Neuronal stem cell (in vitro differentiated cells): ENCODE data around the gene GRM4.

Source experiments
- DNase-seq: peaks from one replicate; pipeline ENCODE4 v3.0.0-alpha.2; 2013; ENCODE audit warnings: low spot score
- H2AFZ ChIP-seq: one replicate; pipeline ENCODE4 v1.6.1; 2013; ENCODE audit warnings: mild to moderate bottlenecking, low read length, inconsistent platforms
- H2AK5ac ChIP-seq: 2 replicates; pipeline ENCODE4 v1.6.1; 2013; ENCODE audit warnings: low read depth, mild to moderate bottlenecking, inconsistent platforms, low read length, moderate library complexity, mixed read lengths
- H2BK120ac ChIP-seq: 2 replicates; pipeline ENCODE4 v1.6.1; 2013; ENCODE audit warnings: low read depth, mild to moderate bottlenecking, inconsistent platforms, low read length, moderate library complexity, mixed read lengths
- H2BK12ac ChIP-seq: one replicate; pipeline ENCODE4 v1.6.1; 2013; ENCODE audit warnings: low read length, inconsistent platforms
- H2BK15ac ChIP-seq: 2 replicates; pipeline ENCODE4 v1.6.1; 2013; ENCODE audit warnings: mild to moderate bottlenecking, low read length, inconsistent platforms, mixed read lengths
- H2BK5ac ChIP-seq: one replicate; pipeline ENCODE4 v1.6.1; 2013; ENCODE audit warnings: inconsistent platforms, mild to moderate bottlenecking, low read length, moderate library complexity
- H3K14ac ChIP-seq: one replicate; pipeline ENCODE4 v1.6.1; 2013; ENCODE audit warnings: low read length, inconsistent platforms
- H3K18ac ChIP-seq: 2 replicates; pipeline ENCODE4 v1.6.1; 2013; ENCODE audit warnings: low read length, inconsistent platforms
- H3K23ac ChIP-seq: 2 replicates; pipeline ENCODE4 v1.6.1; 2013; ENCODE audit warnings: low read depth, mild to moderate bottlenecking, mixed read lengths, low read length, inconsistent platforms; ENCODE audit not compliant: poor library complexity
- H3K27ac ChIP-seq: replicated peaks from 3 replicates; pipeline ENCODE4 v1.5.1; 2013; ENCODE audit warnings: low read length, inconsistent platforms
- H3K27me3 ChIP-seq, 3 experiments: 2 replicates each; pipeline ENCODE4 v1.6.1; 2013; ENCODE audit warnings: low read length in 3 of 3, mild to moderate bottlenecking in 2 of 3, inconsistent platforms in 1 of 3, low read depth in 1 of 3, mixed read lengths in 1 of 3, moderate library complexity in 1 of 3; ENCODE audit not compliant: control insufficient read depth in 3 of 3, insufficient read depth in 3 of 3
- H3K36me3 ChIP-seq, 2 donors: replicated peaks in 1 of 2; 2 replicates each; pipeline ENCODE4 v1.6.1; 2013; ENCODE audit warnings: low read length in 2 of 2; ENCODE audit not compliant: control insufficient read depth in 2 of 2, insufficient read depth in 2 of 2
- H3K4ac ChIP-seq: 2 replicates; pipeline ENCODE4 v1.6.1; 2013; ENCODE audit warnings: inconsistent platforms, mild to moderate bottlenecking, low read length, moderate library complexity
- H3K4me1 ChIP-seq, 2 donors: 1 replicate in 1 of 2; 2 replicates in 1 of 2; pipeline ENCODE4 v1.6.1; 2013; ENCODE audit warnings: low read length in 2 of 2, low read depth in 1 of 2; ENCODE audit not compliant: control insufficient read depth in 2 of 2, insufficient read depth in 1 of 2
- H3K4me2 ChIP-seq: one replicate; pipeline ENCODE4 v1.6.1; 2013; ENCODE audit warnings: mild to moderate bottlenecking, low read length, inconsistent platforms; ENCODE audit not compliant: insufficient read depth, poor library complexity, severe bottlenecking
- H3K4me3 ChIP-seq, 2 donors: 2 replicates each; pipeline ENCODE4 v1.5.1; 2013; ENCODE audit warnings: low read length in 2 of 2, mild to moderate bottlenecking in 2 of 2, inconsistent platforms in 1 of 2, moderate library complexity in 1 of 2
- H3K79me1 ChIP-seq: one replicate; pipeline ENCODE4 v1.6.1; 2013; ENCODE audit warnings: low read depth, mild to moderate bottlenecking, inconsistent platforms, low read length, moderate library complexity
- H3K9ac ChIP-seq: one replicate; pipeline ENCODE4 v1.6.1; 2013; ENCODE audit warnings: mild to moderate bottlenecking, low read depth, low read length, inconsistent platforms; ENCODE audit not compliant: poor library complexity
- H3K9me3 ChIP-seq, 2 donors: replicated peaks in 1 of 2; 2 replicates each; pipeline versions ENCODE3 to v1.6.1; 2013; ENCODE audit warnings: low read length in 2 of 2, mild to moderate bottlenecking in 2 of 2, inconsistent platforms in 1 of 2, low read depth in 1 of 2, mixed read lengths in 1 of 2, moderate library complexity in 1 of 2; ENCODE audit not compliant: control insufficient read depth in 2 of 2, insufficient read depth in 1 of 2
- H4K8ac ChIP-seq: one replicate; pipeline ENCODE4 v1.6.1; 2013; ENCODE audit warnings: low read depth, mild to moderate bottlenecking, inconsistent platforms, low read length, moderate library complexity
- H4K91ac ChIP-seq: one replicate; pipeline ENCODE4 v1.6.1; 2013; ENCODE audit warnings: low read length, low read depth, mild to moderate bottlenecking, inconsistent platforms; ENCODE audit not compliant: poor library complexity
- WGBS, 2 donors: extraction: QIAGEN DNeasy Blood & Tissue Kit; methylation state at CpG; one replicate each; pipeline ENCODE4 v1.1.7; 2013; ENCODE audit warnings: missing lambda C conversion rate in 2 of 2, mixed read lengths in 1 of 2; ENCODE audit not compliant: insufficient read length in 2 of 2, insufficient replicate concordance in 1 of 2; ENCODE audit errors: extremely low coverage in 2 of 2; 5-methylcytosine and 5-hydroxymethylcytosine counted together

The GRM4 gene

GRCh38 chr6:34098045-34098936 is 47.6 kb downstream of the GRM4 start:
- H3K27ac ChIP-seq: no peak overlapping the region
- no CpG with 5 or more reads among the region's 8 CpGs for WGBS, 2 donors
- no peak for DNase-seq

GRCh38 chr6:34096814-34097213 is 49.1 kb downstream of the GRM4 start:
- no peaks in the 10 kb centered on the region for H3K36me3 ChIP-seq
- peak overlapping the region; percentile 9 for H4K91ac ChIP-seq
- no peak overlapping the region for H3K18ac ChIP-seq
- no peak overlapping the region for H3K4me2 ChIP-seq
- H2BK120ac ChIP-seq: no peak overlapping the region
- no peak overlapping the region for H2BK5ac ChIP-seq
- no peak for DNase-seq
- H3K4me3 ChIP-seq: no peak overlapping the region
- no peak overlapping the region for H2BK15ac ChIP-seq
- no peaks in the 10 kb centered on the region for H3K9me3 ChIP-seq
- peaks cover 0 to 7% of the 10 kb centered on the region in 2 donors for H3K4me1 ChIP-seq
- peak overlapping the region; percentile 20 for H2AK5ac ChIP-seq
- H4K8ac ChIP-seq: no peak overlapping the region
- peak overlapping the region; percentile 7 for H3K9ac ChIP-seq
- peak overlapping the region; percentile 2 for H3K23ac ChIP-seq
- H3K27ac ChIP-seq: no peak overlapping the region
- no peak overlapping the region for H3K14ac ChIP-seq
- peaks cover 0 to 24% (median 0%) of the 10 kb centered on the region in 3 experiments for H3K27me3 ChIP-seq
- H3K4ac ChIP-seq: no peak overlapping the region
- no peak overlapping the region for H2AFZ ChIP-seq
- no peaks in the 10 kb centered on the region for H3K79me1 ChIP-seq
- no CpG with 5 or more reads among the region's 8 CpGs for WGBS, 2 donors
- H2BK12ac ChIP-seq: no peak overlapping the region

More at GRCh38 chr6:34098045-34098936, 47.6 kb downstream of the GRM4 start:
- no peak overlapping the region for H2BK120ac ChIP-seq
- H2BK15ac ChIP-seq: no peak overlapping the region
- H2BK5ac ChIP-seq: no peak overlapping the region
- H2BK12ac ChIP-seq: no peak overlapping the region
- peak overlapping the region; percentile 26 for H4K8ac ChIP-seq
- H3K9ac ChIP-seq: no peak overlapping the region
- H3K14ac ChIP-seq: no peak overlapping the region
- no peak overlapping the region for H2AFZ ChIP-seq
- H3K9me3 ChIP-seq: peaks cover 0 to 2% of the 10 kb centered on the region in 2 donors
- H3K23ac ChIP-seq: no peak overlapping the region
- no peak overlapping the region for H3K4me2 ChIP-seq
- H3K4me3 ChIP-seq: no peak overlapping the region
- peaks cover 0 to 27% (median 0%) of the 10 kb centered on the region in 3 experiments for H3K27me3 ChIP-seq
- H3K79me1 ChIP-seq: no peaks in the 10 kb centered on the region
- H4K91ac ChIP-seq: no peak overlapping the region
- no peak overlapping the region for H3K4ac ChIP-seq
- H3K36me3 ChIP-seq: no peaks in the 10 kb centered on the region
- H3K18ac ChIP-seq: peak overlapping the region; percentile 9
- H3K4me1 ChIP-seq: peaks cover 0 to 7% of the 10 kb centered on the region in 2 donors
- H2AK5ac ChIP-seq: peak overlapping the region; percentile 22

DNA sequence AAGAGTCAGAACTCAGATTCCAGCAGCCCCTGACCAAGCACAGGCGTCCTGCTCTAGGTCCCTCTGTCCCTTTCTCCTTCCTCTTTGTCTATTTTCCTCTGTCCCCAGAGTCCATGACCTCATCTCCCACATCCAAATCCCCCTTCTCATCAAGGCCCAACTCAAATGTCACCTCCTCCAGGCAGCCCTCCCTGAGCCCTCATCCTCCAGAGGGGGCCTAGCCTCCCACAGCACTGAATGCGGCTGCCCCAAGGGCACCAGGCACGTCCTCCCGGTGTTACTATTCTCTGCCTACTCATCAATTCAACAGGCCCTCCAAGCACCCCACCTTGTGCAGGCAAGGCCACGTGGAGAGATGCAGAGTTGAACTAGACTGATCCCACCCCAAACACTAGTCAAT is 49.7 kb downstream of the GRM4 start:
- no peaks in the 10 kb centered on the region for H3K9me3 ChIP-seq
- H4K91ac ChIP-seq: no peak overlapping the region
- H2BK12ac ChIP-seq: no peak overlapping the region
- DNase-seq: no peak
- no peak overlapping the region for H4K8ac ChIP-seq
- H3K9ac ChIP-seq: peak overlapping the region; percentile 7
- peak overlapping the region; percentile 35 for H3K23ac ChIP-seq
- peak overlapping the region; percentile 38 for H3K18ac ChIP-seq
- H2BK120ac ChIP-seq: peak overlapping the region; percentile 25
- H3K79me1 ChIP-seq: no peaks in the 10 kb centered on the region
- H3K36me3 ChIP-seq: no peaks in the 10 kb centered on the region
- peak overlapping the region; percentile 33 for H2AK5ac ChIP-seq
- H3K4me3 ChIP-seq: no peak overlapping the region
- H3K14ac ChIP-seq: no peak overlapping the region
- no peak overlapping the region for H2BK5ac ChIP-seq
- H3K4me1 ChIP-seq: peaks cover 0 to 7% of the 10 kb centered on the region in 2 donors
- H3K27me3 ChIP-seq: peaks cover 0 to 21% (median 0%) of the 10 kb centered on the region in 3 experiments
- H3K4me2 ChIP-seq: no peak overlapping the region
- H3K27ac ChIP-seq: no peak overlapping the region
- no peak overlapping the region for H2AFZ ChIP-seq
- peak overlapping the region; percentile 11 for H2BK15ac ChIP-seq
- no peak overlapping the region for H3K4ac ChIP-seq
- whole genome bisulfite sequencing, 2 donors: no CpG with 5 or more reads among the region's 5 CpGs

DNA sequence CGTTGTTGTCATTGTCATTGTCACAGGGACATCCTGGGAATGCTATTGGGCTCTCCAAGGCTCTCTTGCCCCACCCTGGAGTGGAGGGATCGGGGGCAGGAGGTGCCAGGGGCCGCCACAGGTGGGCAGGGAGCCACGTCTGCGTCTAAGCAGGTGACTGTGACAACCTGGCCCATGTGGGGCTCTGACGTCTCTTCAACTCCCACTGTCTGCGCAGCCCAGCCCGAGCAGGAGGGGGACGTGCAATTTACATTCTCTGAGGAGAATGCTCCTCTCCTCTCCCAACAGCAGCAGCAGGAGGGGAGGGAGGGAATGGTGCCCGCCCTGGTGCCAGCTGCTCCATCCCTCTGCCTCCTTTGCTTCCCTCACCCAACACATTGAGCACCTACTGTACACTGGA is 50.1 kb downstream of the GRM4 start:
- peak overlapping the region; percentile 1 for H3K14ac ChIP-seq
- H3K4me3 ChIP-seq: no peak overlapping the region
- H3K18ac ChIP-seq: peak overlapping the region; percentile 38
- H3K23ac ChIP-seq: peak overlapping the region; percentile 35
- no peak overlapping the region for H4K8ac ChIP-seq
- H4K91ac ChIP-seq: no peak overlapping the region
- no peaks in the 10 kb centered on the region for H3K79me1 ChIP-seq
- no peak overlapping the region for H2BK12ac ChIP-seq
- H2BK120ac ChIP-seq: peak overlapping the region; percentile 25
- no peak overlapping the region for H3K9ac ChIP-seq
- H2BK5ac ChIP-seq: no peak overlapping the region
- no peak overlapping the region for H2BK15ac ChIP-seq
- H3K27ac ChIP-seq: no peak overlapping the region
- no peak overlapping the region for H3K4ac ChIP-seq
- no peaks in the 10 kb centered on the region for H3K36me3 ChIP-seq
- WGBS, 2 donors: no CpG with 5 or more reads among the region's 10 CpGs
- H2AFZ ChIP-seq: no peak overlapping the region
- H3K4me1 ChIP-seq: peaks cover 0 to 7% of the 10 kb centered on the region in 2 donors
- H3K9me3 ChIP-seq: no peaks in the 10 kb centered on the region
- no peak overlapping the region for H3K4me2 ChIP-seq
- peaks cover 0 to 17% (median 0%) of the 10 kb centered on the region in 3 experiments for H3K27me3 ChIP-seq
- DNase-seq: no peak
- peak overlapping the region; percentile 33 for H2AK5ac ChIP-seq
